Measurements from ENCODE around the gene MRPL4. TPM values are rescaled to one million over a fixed set of nuclear protein-coding genes. Genes with fewer than 3 reads are reported as not detected.

MRPL4 gene
- total and polyA plus RNA-seq, 2 of the 13 experiments (the other 11 are each of a cell fraction or from before 2014, with no cell fraction given): 40.6 to 42.5 TPM

- TF ChIP-seq PRDM15 (CRISPR knock-in tag; IDR thresholded peaks at IDR 0.05): peak; percentile 67; the same call in 1 of the 2 replicates
- no peak for TF ChIP-seq CENPBD1 (CRISPR knock-in tag; IDR thresholded peaks at IDR 0.05; ENCODE audit: borderline replicate concordance, low read depth)
- peak; percentile 75 for TF ChIP-seq HMG20B (CRISPR knock-in tag; conservative IDR thresholded peaks at IDR 0.05)
- no peak for TF ChIP-seq LRRFIP1 (CRISPR knock-in tag; conservative IDR thresholded peaks at IDR 0.05)
- TF ChIP-seq ZKSCAN5 (CRISPR knock-in tag; IDR thresholded peaks at IDR 0.05): no peak
- no peak for TF ChIP-seq ZNF75D (CRISPR knock-in tag; IDR thresholded peaks at IDR 0.05; ENCODE audit: borderline replicate concordance)
- no peak for TF ChIP-seq ZNF597 (CRISPR knock-in tag; IDR thresholded peaks at IDR 0.05)
- no peak for TF ChIP-seq RAD51 (IDR thresholded peaks at IDR 0.05; ENCODE audit: borderline replicate concordance)
- TF ChIP-seq NFYB (CRISPR knock-in tag; IDR thresholded peaks at IDR 0.05): peak; percentile 39; the same call in 1 of the 2 replicates
- TF ChIP-seq GABPA (IDR thresholded peaks at IDR 0.05; ENCODE audit: low read depth, low read length): peak; percentile 73
- peak; percentile 91 for TF ChIP-seq GABPA (CRISPR knock-in tag; IDR thresholded peaks at IDR 0.05; ENCODE audit: low read depth)
- peak; percentile 97 for TF ChIP-seq KLF6 (CRISPR knock-in tag; IDR thresholded peaks at IDR 0.05)
- TF ChIP-seq ZNF510 (CRISPR knock-in tag; IDR thresholded peaks at IDR 0.05; ENCODE audit: low read depth): no peak; the same call in 1 of the 2 replicates
- TF ChIP-seq ZFP62 (CRISPR knock-in tag; IDR thresholded peaks at IDR 0.05): no peak
- TF ChIP-seq SIN3B (IDR thresholded peaks at IDR 0.05; ENCODE audit: low read length): no peak
- TF ChIP-seq CEBPB (IDR thresholded peaks at IDR 0.05; ENCODE audit: borderline replicate concordance, low read depth, low read length): peak; percentile 29; the same call in 1 of the 2 replicates
- TF ChIP-seq TRAFD1 (CRISPR knock-in tag; IDR thresholded peaks at IDR 0.05; ENCODE audit: borderline replicate concordance): no peak
- TF ChIP-seq CAMTA2 (CRISPR knock-in tag; IDR thresholded peaks at IDR 0.05; ENCODE audit: borderline replicate concordance): peak; percentile 57; the same call in 1 of the 2 replicates
- TF ChIP-seq TBX3 (IDR thresholded peaks at IDR 0.05; ENCODE audit: borderline replicate concordance): peak; percentile 39; the same call in 1 of the 2 replicates
- TF ChIP-seq MIER2 (CRISPR knock-in tag; IDR thresholded peaks at IDR 0.05): no peak; the same call in 1 of the 2 replicates
- TF ChIP-seq ARNTL (CRISPR knock-in tag; IDR thresholded peaks at IDR 0.05): peak; percentile 73; the same call in 1 of the 2 replicates
These were observed 18.8 kb downstream of the MRPL4 start, which contains the start of gene ICAM1 (continued) for GRCh38 chr19:10270616-10271394.

All from HepG2 (cell line).